ENCODE results near the gene BCAR3.

- TF ChIP-seq CTCF (IDR thresholded peaks at IDR 0.05; ENCODE audit: borderline replicate concordance, extremely low read depth, low read length, poor library complexity, severe bottlenecking) (no peak), EZH2 (IDR thresholded peaks at IDR 0.05; ENCODE audit: borderline replicate concordance, low read depth, low read length, severe bottlenecking) (no peak)
Measured at GRCh38 chr1:93579891-93580290, 101.7 kb downstream of the BCAR3 start.
